ENCODE measurements around the gene COBLL1.

COBLL1 gene

DNA sequence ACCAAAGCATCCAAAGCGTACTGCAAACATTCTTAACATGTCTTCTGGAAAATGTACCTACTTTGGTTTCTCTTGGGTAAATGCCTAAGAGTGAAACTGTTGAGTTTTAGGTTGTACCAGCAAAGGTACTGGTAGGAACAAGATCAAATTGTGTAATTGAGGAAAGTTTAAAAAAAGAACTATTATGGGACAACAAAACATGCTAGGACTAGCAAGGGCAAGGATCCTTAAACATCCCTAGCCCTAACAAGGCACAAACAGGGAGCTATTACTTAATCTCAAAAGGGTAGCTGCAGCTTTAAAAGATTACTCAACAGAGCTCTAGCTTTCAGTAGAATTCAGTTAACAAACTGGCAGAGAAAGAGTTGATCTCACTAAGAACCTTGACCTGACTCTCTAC is 164.4 kb downstream of the COBLL1 start:
- DNase-seq (ENCODE audit: low spot score) = no peak

DNA sequence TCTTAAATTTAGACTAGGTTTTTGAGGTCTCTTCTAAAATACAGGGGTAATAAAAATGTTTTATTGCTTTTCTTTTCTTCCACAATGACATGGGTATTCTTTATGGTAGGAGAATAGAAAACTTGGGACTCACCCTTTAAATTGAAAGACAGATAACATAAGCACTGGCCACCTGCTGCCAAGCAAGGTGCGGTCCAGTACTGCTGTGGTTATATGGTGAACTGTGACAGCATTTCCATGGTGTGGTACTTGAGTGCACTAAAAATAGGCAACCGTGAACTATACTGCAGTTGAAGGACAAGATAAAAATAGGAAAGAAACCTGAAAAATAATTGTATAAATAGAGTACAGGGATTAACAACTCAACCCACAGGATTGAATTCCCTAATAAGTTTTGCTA is 165.9 kb downstream of the COBLL1 start:
- DNase-seq (ENCODE audit: low spot score) = no peak

DNA sequence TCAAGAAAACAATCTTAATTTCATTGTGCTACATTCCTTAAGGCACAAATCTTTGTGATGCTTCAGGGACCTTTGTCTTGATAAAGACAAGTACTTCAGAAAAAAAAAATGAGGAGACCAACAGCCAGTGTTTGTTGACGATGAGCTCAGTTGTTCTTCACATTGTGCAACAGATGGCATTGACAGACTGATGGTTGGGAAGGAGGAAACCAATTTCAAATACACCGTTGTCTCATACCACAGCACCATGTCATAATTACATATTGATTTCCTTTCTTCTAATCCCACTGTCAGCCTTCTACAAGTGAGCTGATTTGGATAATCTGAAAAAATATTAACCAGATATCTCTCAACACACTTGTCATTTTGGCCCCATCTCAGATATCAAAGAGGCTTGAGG is 166.6 kb downstream of the COBLL1 start:
- no peak for DNase-seq (ENCODE audit: low spot score)

DNA sequence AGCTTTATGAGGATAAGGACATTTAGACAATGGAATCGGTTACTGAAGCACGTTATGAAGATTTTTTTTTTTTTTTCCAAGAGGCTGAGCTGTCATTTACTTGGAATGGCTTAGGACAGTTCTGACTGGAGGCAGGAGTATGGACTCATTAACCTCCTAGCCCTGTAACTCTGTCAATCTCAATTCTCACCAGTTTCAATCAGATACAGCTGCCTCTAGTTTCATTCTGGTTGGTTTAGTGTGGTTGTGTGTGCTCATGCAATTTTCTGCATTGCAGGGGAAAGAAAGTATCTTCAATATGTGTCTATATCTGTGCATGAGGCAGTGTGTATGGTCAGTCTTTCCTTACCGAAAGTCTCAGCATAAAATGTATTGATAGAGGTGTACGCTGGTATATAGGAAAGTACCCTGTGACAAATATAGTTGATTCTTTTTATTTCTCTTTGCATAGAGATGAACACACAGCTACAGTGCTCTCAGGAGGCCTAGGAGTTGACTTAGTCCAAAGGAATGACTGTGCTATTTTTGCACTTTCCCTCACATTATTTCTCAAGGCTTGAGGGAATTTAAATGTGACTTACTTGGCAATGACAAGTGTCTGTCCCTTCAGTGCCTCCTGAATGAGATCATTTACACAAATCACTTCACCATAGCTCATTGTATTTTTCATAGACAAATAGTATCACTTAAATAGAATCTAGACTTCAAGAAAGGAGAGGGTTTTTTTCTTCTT is 169.8 kb downstream of the COBLL1 start:
- no peak for DNase-seq (ENCODE audit: low spot score)

DNA sequence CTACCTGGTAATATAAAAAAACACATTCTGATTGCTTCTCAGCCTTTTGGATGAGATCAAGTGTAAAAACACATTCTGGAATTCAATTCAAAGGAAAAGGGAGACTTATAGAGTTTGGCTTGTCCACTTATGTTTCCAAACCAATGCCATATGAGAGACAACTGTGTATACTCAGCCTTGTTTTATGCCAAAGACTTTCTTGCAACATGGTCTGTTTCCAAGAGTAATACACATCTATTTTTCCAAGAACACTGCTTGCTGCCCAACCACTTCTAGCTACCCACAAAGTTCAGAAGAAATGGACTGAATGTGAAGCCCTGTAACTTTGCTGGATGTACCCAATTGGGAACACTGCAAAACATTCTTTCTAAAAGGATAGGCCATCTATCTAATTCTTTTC is 172.3 kb downstream of the COBLL1 start:
- DNase-seq (ENCODE audit: low spot score) = no peak

DNA sequence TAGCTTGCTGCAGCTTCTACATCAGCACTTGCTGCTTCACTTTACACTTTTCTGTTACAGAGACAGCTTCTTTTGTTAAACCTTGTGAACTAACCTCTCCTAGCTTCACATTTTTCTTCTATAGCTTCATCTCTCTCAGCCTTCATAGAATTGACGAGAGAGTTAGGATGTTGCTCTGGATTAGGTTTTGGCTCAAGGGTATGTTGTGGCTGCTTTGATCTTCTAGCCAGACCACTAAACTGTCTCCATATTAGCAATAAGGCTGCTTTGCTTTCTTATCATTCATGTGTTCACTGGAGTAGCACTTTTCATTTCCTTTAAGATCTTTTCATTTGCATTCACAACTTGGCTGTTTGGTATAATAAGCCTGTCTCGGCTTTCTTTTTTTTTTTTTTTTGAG is 174.1 kb downstream of the COBLL1 start:
- DNase-seq (ENCODE audit: low spot score) = no peak

DNA sequence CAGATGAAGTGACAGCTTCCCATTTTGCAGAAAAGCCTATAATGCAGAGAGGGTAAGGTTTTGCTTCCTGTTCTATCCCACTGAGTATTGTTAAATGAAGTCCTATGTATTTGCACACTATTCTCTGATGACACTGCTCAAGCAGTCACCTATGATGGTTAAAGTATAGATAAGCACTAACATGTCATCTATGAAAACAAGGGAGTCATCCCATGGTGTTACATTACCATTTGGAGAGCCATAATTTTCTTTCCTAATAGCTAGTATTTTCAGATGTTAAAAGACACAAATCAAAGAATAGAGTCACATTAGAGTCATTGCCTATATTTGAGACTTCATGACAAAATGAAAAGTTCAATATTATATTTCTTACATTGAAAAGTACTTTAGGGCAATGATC is 177.6 kb downstream of the COBLL1 start:
- DNase-seq (ENCODE audit: low spot score) = no peak

DNA sequence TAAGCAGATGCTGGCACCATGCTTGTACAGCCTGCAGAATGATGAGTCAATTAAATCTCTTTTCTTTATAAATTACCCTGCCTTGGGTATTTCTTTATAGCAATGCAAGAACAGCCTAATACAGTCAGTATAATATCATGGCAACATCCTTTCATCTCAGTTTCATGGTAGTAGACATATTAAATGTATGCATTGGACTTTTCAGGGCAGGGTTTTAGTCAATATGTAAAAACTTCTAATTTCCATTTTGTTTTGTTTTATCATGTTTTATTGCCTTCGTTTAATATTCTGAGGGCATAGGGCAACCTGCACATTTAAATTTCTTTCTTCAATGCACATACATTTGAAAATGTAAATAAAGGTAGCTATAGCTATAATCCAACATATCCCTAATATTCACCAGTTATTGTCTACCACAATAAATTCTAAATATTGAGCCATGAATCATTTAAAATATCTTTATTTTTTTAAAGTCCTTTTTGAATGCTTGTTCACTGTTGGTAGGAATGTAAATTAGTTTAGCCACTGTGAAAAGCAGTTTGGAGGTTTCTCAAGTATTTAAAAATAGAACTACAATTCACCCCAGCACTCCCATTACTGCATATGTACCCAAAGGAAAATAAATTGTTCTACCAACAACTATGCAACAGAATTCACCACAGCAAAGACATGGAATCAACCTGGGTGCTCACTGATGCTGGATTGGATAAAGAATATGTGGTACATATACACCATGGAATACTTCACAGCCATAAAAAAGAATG is 178.6 kb downstream of the COBLL1 start:
- no peak for DNase-seq (ENCODE audit: low spot score)

DNA sequence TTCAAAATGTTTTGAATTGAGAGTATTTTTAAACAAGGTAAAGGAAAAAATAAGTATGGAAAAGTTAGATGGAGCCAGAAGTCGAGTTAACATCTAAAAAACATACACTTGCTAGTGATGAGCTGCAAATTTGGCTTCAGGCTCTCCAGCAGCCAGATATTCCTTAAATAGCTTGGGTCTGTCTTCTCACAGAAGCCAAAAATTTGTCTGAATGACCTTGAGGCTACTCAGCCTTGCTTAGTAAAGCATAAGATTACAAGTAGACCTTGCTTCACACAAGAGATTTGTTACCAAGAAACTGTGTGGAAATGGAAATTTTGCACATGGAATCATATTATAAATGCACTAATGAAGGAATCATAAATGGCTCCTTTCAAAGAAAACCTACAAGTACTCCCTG is 179.6 kb downstream of the COBLL1 start:
- no peak for DNase-seq (ENCODE audit: low spot score)

DNA sequence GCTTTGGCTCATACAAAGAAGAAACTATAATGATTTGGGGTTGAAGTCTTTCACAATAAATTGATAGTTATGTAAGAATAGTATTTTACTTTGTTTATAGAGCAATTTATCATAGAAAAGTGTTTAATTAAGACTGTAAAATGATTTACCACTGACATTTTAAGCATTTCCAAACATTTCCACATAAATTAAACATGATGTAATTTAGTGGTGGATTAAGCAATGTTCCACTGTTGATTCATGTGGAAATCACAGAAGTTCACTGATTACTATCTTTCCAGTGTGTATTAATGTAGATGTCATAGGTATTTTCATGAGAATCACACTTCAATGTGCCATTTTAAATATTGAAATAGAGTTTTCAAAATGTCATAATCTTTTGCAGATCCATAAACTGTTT is 180.3 kb downstream of the COBLL1 start:
- DNase-seq (ENCODE audit: low spot score) = no peak

DNA sequence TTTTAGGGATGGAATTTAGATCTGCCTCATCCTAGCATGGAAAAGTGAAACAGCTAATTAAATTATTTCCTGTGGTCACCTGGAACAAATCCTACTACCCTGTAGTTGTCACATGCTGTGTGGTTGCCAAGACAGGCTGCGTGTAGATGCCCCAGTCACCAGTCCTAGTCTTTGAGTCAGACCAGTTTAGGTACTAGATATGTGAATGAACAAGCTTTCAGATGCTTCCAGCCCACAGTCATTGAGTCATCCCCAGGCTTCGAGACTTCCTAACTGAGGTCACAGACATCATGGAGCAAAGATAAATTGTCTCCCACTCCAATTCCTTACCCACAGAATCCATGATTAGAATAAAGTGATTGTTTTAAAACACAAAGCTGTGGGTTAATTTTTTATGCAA is 184.5 kb downstream of the COBLL1 start:
- no peak for DNase-seq (ENCODE audit: low spot score)

DNA sequence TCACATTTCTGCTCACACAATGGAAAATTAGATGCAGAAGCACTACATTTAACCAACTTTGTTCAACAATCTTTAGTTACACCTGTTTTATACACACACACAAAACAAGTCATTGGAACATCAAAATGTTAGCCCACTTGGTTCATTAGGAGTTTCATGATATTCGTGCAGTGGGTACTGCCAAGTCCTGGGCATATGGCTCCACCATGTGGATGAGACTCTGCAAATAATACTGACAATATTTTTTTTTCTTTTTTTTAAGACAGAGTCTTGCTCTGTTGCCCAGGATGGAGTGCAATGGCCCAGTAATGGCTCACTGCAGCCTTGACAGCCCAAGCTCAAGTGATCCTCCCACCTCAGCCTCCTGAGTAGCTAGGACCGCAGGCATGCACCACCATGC is 185.9 kb downstream of the COBLL1 start:
- no peak for DNase-seq (ENCODE audit: low spot score)

DNA sequence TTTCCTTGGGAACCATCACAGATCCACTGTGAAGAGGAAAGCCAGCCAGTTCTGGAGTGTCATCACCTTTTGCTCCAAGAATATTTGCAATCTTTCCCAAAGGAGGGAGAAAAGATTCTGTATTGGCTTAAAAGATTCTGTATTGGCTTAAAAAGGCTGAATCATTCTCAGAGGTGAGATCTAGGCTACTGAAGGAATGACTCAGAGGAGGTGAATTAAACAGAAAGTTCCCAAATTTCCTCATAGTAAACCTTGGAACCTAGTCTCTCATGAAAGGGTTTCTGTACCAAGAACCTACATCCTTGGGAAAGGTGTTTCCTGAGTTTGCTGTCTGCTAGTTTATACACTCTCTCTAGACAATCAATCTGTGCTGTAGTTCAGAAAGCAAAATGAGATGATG is 186.3 kb downstream of the COBLL1 start:
- no peak for DNase-seq (ENCODE audit: low spot score)

DNA sequence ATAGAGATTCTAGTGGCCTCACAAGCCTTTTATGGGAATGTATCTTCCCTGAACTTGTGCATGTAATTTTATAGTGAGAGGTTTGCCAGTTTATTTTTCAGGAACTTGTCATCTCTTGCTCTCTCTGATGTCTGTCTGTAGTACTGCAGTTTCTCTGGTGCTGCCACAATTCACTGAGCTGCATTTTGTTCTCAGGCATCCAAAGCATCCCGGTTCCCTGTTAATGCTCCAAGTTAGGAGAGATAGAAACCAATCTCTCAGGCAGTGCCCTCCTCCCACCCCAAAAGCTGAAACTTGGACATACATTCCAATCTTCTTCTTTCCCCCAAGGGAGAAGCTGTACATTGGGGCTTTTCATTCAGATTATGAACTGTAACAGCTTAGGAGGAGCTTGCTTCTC is 190.3 kb downstream of the COBLL1 start:
- no peak for DNase-seq (ENCODE audit: low spot score)

DNA sequence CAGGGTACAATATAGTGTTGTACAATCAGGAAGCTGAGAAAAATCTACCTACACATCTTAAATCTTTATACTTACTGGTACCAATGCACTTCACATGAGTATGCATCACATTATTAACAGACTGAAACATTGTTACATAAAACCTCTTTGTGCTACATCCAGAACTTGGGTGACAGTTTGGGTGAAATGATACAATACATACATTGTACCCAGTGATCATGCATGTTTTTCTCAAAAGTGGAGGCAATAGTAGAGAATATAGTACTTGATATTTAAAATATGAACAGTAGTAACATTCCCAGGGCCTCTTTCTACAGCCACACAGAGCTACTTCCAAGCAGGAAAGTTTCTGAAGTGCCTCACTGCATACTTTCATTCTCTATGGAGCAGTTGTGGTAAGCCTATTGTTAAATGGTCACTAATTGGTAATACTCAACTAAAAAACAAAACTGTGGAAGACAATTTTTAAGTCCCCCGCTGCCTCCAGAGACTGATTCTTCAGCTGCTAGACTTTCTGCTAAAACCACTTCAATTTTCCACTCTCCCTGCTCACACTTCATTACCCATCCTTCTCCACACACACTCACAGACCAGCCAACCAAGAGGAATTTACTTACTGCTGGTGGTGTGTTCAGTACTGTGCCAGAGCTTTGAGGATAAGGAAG is 197.5 kb downstream of the COBLL1 start:
- no peak for DNase-seq (ENCODE audit: low spot score)

DNA sequence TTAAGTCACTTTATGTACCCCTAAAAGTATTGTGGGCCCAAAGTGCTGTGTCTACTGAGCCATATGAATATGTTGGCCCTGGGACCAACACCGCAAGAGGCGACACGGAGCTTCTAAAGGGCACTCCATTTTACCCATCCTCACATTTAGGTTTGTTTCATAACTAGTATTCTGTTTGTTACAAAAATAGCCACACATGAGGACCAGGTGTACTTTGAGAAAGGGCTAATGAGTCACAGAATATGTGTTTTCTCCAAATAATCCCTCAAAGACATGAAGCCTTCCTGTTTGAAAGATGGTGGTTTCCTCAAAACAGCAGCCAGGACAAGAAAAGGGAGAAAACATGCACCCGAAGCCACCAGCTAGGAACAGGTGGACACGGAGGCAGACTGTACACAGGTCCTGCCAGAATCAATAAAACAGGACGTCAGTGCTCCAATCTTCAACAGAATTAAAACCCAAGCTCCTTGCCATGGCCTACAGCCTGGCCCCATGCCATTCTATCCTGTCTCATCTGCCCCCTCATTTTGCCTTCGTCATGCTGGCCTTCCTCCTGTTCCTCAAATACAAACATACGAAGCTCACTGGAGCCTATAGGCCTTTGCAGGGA is 198.6 kb downstream of the COBLL1 start:
- DNase-seq (ENCODE audit: low spot score) = no peak

DNA sequence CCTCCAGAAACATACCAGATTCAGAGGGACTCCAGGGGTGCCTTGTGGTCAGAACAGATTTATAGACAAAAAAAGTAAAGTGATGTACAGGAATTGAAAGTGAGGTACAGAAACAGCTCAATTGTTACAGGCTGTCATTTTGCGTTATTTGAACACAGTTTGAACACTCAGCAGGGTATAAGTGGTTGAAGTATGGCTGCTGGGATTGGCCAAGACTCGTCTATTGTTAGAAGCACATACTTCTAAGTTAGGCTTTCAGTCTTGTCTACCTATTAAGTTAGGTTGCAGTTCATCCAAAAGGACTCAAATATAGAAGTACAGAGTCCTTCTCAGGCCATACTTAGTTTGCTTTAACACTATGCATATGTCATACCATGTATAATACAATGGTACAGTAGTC is 199.4 kb downstream of the COBLL1 start:
- DNase-seq (ENCODE audit: low spot score) = no peak
